Hematopoietic multipotent progenitor cell treated with erythropoietin and hydrocortisone succinate and interleukin-3 and kit ligand, for 4 days (in vitro differentiated cells): ENCODE measurements around the gene PRODH2.

ENCODE experiments used
- DNase-seq: peaks from one replicate; pipeline ENCODE4 v3.0.0-alpha.2; 2015

PRODH2 gene, protein sequence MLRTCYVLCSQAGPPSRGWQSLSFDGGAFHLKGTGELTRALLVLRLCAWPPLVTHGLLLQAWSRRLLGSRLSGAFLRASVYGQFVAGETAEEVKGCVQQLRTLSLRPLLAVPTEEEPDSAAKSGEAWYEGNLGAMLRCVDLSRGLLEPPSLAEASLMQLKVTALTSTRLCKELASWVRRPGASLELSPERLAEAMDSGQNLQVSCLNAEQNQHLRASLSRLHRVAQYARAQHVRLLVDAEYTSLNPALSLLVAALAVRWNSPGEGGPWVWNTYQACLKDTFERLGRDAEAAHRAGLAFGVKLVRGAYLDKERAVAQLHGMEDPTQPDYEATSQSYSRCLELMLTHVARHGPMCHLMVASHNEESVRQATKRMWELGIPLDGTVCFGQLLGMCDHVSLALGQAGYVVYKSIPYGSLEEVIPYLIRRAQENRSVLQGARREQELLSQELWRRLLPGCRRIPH

DNA sequence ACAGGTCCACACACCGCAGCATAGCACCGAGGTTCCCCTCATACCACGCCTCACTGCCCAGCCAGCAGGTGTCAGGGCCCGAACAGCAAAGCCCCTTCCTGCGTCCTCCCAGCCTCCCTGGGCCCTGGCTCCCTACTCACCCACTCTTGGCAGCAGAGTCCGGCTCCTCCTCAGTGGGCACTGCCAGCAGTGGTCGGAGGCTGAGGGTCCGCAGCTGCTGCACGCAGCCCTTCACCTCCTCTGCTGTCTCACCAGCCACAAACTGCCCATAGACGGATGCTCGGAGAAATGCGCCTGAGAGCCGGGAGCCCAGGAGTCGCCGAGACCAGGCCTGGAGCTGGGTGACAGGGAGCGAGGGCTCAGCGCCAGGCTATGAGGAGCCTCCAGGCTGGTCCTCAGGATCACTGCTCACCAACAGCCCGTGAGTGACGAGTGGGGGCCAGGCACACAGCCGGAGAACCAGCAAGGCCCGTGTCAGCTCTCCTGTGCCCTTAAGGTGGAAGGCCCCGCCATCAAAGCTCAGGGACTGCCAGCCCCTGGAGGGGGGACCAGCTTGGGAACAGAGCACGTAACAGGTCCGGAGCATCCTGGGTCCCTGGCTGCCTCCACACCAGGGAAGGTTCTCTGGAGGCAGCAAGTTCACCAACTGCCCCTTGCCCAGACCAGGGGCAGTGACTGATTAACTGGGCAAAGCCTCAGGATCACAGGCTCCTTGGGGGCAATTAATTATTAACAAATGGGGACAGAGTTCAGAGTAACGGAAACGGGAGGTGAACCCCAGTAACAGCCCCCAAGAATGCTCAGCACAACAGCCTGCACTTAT, at the start of gene PRODH2:
TSS of gene PRODH2 (minus strand) at position 626 of the 823 bp plus-strand sequence. CDS start at position 586, 40 bp downstream.
- no peak for DNase-seq

DNA sequence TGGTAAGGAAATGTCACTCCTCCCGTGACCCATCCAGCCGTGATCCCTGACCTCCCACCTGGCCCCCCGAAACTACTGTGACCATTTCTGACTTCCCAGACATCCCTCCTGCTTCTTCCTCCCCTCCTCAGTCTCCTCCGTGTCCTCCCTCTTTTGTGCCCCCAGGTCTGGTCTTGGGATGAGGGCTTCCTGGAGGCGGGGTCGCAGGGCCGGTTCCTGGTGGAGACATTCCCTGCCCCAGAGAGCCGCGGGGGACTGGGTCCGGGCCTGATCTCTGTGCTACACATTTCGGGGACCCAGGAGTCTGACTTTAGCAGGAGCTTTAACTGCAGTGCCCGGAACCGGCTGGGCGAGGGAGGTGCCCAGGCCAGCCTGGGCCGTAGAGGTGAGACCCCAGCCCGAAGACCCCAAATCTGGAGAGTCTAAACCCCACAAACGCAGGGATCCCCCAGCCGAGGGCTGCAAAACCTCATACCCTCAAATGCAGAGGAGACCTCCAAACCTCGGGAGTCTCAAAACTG, 49.1 kb upstream of the PRODH2 start:
- no peak for DNase-seq

DNA sequence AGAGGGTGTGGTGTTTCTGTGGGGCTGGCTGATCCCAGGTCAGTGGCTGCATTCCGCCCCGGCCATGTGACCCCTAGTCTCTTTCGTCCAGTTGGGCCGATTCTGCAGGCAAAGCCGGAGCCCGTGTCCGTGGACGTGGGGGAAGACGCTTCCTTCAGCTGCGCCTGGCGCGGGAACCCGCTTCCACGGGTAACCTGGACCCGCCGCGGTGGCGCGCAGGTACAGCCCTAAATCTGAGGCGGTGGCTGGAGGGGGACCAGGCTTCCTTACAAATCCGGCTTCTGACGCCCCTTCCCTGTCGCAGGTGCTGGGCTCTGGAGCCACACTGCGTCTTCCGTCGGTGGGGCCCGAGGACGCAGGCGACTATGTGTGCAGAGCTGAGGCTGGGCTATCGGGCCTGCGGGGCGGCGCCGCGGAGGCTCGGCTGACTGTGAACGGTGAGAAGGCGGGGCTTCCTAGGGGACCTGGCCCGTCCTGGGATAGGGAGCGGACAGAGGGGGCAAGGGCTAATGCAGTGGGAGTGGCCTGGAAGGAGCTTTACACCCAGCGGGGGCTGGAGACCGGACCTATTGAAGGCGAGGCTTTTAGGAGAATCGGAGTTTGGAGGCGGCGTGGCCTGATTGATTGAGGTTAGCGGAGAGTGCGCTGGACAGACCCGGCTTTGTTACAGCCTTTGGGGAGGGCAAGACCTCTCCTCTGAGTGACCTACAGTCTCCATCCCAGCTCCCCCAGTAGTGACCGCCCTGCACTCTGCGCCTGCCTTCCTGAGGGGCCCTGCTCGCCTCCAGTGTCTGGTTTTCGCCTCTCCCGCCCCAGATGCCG, 48.4 kb upstream of the PRODH2 start:
- no peak for DNase-seq

DNA sequence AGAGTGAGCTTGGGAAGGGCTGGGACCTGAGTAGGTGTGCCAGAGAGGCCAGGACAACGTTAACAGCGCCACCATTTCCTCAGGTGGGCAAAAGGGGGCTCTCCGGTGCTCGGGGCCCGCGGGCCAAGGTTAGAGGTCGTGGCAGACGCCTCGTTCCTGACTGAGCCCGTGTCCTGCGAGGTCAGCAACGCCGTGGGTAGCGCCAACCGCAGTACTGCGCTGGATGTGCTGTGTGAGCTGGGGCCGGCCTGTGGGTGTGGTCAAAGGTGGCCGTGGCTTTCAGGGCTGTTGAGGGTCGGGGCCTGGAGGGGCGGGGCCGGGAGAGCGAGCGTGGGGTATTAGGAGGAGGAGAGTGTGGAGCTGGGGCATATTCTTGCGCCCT, 47.8 kb upstream of the PRODH2 start:
- DNase-seq, result no peak

DNA sequence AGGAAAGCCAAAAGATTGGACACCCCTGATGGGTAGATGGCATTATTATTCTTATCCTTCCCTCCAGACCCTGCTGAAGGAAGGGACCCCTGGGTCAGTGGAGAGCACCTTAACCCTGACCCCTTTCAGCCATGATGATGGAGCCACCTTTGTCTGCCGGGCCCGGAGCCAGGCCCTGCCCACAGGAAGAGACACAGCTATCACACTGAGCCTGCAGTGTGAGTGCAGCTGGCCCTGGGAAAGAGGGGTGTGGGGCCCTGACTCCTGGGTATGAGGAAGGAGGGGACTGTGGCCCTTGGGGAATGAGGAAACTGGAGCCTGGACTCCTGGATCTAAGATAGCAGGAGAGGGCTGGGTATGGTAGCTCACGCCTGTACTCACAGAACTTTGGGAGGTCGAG, 46.8 kb upstream of the PRODH2 start:
- DNase-seq, result no peak

DNA sequence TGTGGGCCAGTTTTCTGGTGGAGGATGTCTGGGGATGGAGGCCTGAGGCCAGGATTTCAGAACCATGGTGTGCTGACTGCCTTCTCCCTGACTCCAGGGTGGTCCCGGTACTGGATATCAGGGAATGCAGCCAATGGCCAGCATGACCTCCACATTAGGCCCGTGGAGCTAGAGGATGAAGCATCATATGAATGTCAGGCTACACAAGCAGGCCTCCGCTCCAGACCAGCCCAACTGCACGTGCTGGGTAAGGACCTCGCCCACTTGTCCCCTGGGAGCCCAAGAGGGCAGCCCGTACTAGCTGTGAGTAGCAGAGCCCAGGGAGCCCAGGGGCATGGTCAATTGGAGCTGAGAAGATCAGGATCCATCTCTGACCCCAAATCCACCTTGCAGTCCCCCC, 45.7 kb upstream of the PRODH2 start:
- no peak for DNase-seq

DNA sequence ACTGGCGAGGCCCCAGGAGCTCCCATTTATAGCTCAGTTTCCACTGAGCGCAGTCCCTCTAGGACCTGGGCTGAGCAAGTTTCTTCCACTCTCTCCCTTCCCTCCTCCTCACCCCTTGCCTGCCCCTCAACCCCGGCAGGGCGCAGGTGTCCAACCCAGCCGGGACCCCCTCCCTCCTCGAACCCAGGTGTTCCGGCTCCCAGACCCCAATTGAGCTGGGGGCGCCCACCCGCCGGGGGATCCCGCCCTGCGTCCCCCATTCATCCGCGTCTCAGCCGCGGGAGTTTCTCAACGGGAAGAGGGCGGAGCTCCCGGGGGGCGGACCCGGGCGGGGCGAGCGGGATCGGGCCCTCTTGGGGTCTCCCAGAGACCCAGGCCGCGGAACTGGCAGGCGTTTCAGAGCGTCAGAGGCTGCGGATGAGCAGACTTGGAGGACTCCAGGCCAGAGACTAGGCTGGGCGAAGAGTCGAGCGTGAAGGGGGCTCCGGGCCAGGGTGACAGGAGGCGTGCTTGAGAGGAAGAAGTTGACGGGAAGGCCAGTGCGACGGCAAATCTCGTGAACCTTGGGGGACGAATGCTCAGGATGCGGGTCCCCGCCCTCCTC, 44.0 kb upstream of the PRODH2 start, which contains the start of gene KIRREL2:
TSS of gene KIRREL2 (plus strand) at position 366 of the 604 bp plus-strand sequence. CDS start at position 575, 209 bp downstream.
- DNase-seq, result peak; percentile 28

DNA sequence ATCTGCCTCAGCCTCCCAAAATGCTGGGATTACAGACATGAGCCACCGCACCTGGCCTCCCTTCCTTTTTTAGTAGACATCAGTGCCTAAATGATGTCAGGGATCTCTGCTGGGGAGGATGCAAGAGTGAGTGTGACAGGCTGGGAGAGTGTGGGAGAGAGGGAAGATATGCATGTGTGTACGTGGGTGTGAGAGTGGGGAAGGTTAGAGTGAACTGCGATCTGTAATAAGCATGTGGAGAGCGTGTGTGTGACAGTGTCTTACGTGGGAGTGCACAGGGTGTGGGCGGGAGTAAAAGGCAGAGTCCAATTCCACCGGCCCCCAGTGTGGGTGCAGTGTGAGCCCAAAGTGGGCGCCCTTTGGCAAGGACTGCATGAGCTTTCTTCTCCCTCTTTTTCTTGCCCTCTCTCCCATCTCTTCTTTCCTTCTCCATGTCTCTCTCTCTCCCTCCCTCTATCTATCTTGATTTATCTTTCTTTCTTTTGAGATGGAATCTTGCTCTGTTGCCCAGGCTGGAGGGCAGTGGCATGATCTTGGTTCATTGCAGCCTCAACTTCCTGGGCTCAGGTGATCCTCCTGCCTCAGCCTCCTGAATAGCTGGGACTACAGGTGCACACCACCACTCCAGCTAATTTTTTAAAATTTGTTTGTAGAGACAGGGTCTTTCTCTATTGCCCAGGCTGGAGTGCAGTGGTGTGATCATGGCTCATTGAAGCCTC, 40.6 kb upstream of the PRODH2 start:
- no peak for DNase-seq

DNA sequence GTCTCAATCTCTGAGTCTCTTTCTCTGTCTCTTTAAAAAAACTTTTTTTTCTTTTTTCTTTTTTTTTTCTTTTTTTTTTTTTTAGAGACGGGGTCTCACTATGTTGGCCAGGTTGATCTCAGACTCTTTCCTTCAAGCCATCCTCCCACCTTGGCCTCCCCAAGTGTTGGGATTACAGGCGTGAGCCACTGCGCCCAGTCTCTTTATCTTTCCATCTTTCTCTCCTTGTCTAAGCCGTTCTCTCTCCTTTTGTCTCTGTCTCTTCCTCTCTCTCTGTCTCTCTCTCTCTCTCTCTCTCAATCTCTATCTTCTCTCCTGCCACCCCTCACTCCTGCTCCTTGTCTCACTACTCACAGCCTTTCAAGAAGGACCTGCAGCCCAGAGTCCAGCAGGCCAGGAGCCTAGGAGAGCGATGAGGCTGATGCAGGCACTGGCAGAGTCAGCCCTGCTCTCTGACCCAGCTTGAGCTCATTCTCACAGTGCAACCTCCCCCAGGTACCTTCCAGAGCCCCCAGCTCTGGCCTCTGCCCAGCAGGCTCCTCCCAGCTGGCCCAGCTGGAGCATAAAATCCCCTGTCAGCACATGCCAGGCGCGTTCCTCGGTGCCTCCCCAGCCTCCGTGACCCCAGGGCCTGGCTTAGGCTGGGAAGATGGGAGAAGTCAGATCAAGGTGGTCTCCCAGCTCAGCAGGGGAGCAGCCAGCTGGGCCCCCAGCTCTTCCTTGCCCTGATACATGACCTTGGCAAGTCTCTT, 39.6 kb upstream of the PRODH2 start, which contains the start of gene NPHS1:
TSS of gene NPHS1 (minus strand) at position 476 of the 752 bp plus-strand sequence. CDS start 667 bp downstream, outside the sequence.
- no peak for DNase-seq

DNA sequence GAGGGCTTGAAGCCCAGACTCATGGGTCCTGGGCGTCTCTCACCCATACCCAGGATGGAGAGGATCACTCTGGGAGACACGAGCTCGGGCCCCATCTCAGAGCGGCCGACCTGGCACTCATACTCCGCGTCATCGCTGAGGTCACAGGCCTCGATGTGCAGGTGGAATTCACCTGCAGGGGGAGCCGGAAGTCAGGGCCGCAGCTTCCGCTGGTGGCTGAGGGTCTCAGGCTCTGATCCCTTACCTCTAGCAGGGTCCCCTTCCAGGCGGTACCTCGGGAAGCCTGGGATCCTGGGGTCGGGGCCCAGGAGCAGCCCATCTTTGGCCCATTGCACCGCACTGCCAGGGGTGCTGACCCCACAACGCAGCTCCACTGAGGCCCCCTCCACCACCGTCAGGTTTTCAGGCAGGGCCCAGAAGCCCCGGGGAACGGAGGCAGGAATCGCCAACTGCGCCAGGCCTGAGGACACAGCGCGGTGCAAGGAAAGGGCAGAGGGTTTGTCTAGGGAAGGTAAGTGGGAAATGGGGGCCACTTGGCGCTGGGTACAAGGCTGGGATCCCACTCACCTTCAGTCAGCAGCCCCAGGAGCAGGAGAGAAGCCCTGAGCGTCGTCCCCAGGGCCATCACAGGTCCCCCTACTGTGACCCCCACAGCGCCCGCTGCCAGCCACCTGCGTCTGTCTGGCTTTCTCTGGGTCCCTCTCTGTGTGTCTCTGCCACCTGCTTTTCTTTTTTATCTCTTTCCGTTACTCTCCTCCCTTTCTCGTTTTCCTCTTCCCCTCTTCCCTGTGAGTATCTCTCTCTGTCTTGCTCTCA, 38.8 kb upstream of the PRODH2 start:
- DNase-seq, result no peak

DNA sequence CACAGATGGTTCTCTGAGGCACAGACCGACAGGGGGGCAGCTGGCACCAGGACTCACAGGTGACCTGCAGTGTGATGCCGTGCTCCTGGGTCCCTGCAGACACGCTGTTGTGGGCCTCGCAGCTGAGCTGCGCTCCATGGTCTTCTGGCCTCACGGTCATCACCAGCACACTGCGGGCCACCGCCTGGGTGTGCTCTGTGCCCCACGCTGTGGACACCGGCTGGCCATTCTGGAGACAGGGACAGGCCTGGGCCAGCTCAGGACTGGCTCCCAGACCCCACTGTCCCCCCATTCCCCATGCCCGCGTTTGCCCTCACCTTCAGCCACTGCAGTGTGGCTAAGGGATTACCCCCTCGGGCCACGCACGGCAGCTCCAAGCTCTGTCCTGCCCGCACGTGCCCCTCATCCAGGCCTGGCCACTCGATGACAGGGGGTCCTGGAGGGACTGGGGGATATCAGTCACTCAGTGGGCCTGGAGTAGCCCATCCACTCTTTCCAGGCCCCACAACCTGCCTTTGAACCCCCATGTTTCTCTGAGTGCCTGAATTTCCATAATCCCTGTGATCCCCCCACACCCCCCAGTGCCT, 36.4 kb upstream of the PRODH2 start:
- DNase-seq, result no peak

DNA sequence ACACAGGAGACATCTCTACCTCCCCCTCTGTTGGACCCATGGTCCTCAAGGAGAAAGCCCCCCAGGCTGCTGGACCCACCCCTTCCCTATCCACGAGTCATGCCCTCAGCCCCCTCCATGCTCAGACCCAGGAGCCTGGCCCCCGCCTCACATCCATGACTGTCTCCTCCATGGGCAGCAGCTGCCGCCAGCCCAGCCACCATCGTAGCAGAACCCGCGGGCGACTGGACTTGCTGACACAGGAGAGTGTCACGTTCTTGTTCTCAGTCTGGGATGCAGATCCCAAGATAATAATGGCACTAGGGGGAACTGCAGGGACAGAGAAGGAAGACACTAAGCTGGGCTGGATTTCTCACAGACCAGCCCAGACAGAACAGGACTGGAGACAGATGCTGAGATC, 35.8 kb upstream of the PRODH2 start:
- no peak for DNase-seq

DNA sequence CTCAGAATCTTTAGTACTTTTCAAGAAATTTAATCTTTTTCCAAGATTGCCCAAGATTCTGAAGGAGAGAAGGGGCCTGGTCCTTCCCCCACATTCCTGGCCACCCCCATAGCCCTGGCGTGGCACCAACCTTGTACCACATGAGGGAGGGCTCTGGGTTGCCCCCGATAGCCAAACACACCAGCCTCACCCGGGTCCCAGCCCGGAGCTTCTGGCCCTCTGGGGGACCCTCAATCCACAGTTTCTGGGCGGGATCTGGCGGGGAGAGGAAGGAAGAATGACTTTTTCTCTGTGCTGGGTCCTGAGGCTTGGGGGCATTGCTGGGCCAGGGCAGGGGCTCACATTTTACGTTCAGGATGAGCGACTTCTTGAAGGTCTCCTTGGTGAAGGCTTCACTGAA, 35.3 kb upstream of the PRODH2 start:
- DNase-seq, result no peak

DNA sequence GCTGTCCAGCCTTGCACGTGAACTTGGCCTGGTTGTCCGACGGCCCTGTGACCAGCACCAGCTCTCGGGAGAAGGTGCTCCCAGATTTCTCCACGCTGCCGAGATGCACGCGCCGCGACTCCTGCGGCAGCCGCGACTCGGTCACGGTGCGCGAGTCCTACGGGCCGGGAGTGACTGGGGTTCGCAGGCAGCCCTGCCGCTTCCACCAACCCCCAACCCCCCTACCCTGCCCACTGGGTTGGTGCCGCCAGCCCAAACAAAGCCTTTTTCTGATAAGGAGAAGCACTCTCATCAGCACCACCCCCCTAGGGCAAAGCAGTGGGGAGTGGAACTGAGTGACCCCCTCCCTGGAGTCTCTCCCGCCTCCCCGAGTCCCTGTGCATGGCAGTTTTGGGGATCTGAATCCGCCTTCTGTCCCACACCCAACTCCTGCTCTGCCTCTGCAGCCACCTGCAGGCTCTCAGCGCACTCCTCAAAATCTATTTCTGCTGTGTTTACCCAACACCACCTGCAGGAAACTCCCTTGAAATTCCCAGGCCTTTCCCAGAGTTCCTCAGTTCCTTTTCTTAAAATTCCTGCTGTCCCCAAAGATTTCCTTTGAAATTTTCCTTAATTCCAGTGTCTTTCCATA, 33.5 kb upstream of the PRODH2 start:
- peak; percentile 20 for DNase-seq

DNA sequence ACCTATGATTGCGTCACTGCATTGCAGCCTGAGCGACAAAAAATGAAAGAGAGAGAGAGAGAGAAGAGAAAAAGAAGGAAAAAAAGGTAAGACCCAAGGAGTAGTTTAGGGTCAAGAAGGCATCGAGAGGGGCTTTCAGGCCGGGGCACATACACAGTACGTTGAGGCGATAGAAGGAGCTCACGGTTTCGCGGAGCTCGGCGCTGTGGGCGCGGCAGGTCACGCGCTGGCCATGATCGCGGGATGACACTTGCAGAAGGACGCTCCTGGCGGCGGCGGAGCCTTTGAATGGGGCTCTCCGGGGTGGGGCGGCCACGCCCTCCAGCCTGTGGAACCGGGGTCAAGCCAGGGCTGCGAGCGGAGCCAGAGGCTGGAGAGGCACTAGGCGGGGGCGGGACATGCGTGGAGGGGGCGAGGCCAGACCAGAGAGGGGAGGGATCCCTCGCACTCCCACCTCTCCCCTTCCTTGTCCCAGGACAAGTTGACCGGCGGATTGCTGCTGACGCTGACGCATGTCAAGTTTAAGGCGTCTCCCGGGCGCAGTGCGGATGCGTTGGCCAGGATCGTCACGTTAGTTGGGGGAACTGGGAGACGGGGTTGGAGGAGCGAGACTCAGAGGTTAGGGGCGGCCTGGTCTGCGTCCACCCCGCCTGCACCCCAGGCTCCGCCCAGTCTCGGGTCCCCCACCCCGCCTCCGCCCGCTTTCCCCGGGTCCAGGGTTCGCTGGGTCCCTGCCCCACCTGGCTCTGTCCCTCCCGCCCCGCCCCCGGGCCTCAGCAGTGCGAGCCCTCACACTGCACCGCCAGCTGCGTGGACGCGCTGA, 32.8 kb upstream of the PRODH2 start:
- peak; percentile 31 for DNase-seq

DNA sequence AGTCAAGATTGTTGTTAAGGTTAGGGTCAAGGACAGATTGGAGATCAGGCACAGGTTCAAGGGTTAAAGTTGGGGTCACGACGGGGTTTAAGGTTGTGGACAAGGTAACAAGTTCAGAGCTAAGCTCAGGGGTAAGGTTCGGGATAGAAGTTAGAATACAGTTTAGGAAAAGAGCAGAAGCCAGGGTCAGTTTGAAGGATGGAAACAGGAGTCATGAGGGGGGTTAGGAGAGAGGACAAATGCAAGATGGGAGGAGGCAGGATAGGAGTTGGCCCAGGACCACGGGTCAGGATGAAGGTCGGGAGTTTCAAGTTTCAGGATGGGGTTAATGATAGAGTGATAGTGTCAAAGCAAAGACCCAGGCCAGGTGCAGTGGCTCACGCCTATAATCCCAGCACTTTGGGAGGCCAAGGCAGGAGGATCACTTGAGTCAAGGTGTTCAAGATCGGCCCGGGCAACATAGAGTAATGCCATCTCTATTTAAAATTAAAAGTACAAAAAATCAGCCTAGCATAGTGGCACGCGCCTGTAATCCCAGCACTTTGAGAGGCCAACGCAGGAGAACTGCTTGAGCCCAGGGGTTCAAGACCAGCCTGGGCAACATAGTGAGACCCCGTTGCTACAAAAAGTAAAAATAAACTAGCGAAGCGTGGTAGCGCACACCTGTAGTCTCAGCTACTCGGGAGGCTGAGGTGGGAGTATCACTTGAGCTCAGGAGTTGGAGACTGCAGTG, 32.0 kb upstream of the PRODH2 start:
- no peak for DNase-seq
